Daoy (cell line): ENCODE measurements around the gene CBX1. TPM values are rescaled to one million over a fixed set of nuclear protein-coding genes. Genes with fewer than 3 reads are reported as not detected.
"Not testable (repeated sequence)": the region's sequence is repeated elsewhere in the genome, so short reads cannot be mapped to it uniquely, and the experiment has no call there.

Experiments
- DNase-seq: peaks from one replicate; pipeline ENCODE4 v3.0.0-alpha.2; 2015; ENCODE audit warnings: low read depth
- total RNA-seq: library from RNA; depleted of rRNA; stranded (reverse); fragments of >200 nt; shearing (Covaris generic); gene quantifications from 2 replicates; pipeline ENCODE4 v1.2.3, GENCODE V29; 2014

CBX1 gene
- total RNA-seq, 1 experiment from 2014 or later: 88.1 TPM

- no peak for DNase-seq
These were observed 22.6 kb upstream of the CBX1 start for GRCh38 chr17:48123776-48124388.

- DNase-seq: no peak
These were observed 21.8 kb upstream of the CBX1 start for GRCh38 chr17:48123111-48123510.

- no peak for DNase-seq
These were observed 21.4 kb upstream of the CBX1 start for GRCh38 chr17:48122665-48123045.

- no peak for DNase-seq
These were observed 20.8 kb upstream of the CBX1 start for GRCh38 chr17:48121923-48122664.

- no peak for DNase-seq
These were observed 12.0 kb upstream of the CBX1 start for GRCh38 chr17:48113201-48113676.

GRCh38 chr17:48111937-48112241 lies 10.6 kb upstream of the CBX1 start:
- no peak for DNase-seq

GRCh38 chr17:48110761-48111160 lies 9.5 kb upstream of the CBX1 start:
- no peak for DNase-seq

- peak; percentile 90 for DNase-seq
These were observed 6.1 kb upstream of the CBX1 start, which contains the start of gene SNX11 for GRCh38 chr17:48107137-48108055. Gene SNX11, plus strand, starts transcription at chr17:48107766. Its CDS starts 4,278 bp downstream, at chr17:48112044.

- DNase-seq: no peak
These were observed 5.5 kb upstream of the CBX1 start for GRCh38 chr17:48106802-48107136.

GRCh38 chr17:48104440-48104839 lies 3.2 kb upstream of the CBX1 start:
- DNase-seq: no peak

- no peak for DNase-seq
These were observed 1.8 kb upstream of the CBX1 start for GRCh38 chr17:48102798-48103715.

GRCh38 chr17:48102043-48102750 lies 919 bp upstream of the CBX1 start:
- no peak for DNase-seq

GRCh38 chr17:48100591-48101011 lies 677 bp downstream of the CBX1 start:
- peak; percentile 56 for DNase-seq

- DNase-seq: peak; percentile 5
These were observed 1.1 kb downstream of the CBX1 start for GRCh38 chr17:48100160-48100559.

- DNase-seq: no peak
These were observed 5.7 kb downstream of the CBX1 start for GRCh38 chr17:48095611-48096010.

- DNase-seq: no peak
These were observed 7.8 kb downstream of the CBX1 start for GRCh38 chr17:48093341-48094045.

- no peak for DNase-seq
These were observed 16.3 kb downstream of the CBX1 start for GRCh38 chr17:48084932-48085331.

GRCh38 chr17:48081858-48082257 lies 19.4 kb downstream of the CBX1 start:
- no peak for DNase-seq

GRCh38 chr17:48077152-48077551 lies 24.1 kb downstream of the CBX1 start:
- DNase-seq: not testable (repeated sequence)
